RWPE1 (cell line): ENCODE results near the gene GASK1A.

Experiments used
- CTCF ChIA-PET: fragments of 350-600 bp; sonication (Branson Sonifier 250); formaldehyde crosslinking; extraction: SDS; loops from one replicate; lab custom pipeline; 2021; lab: Yijun Ruan, JAX
- POLR2A ChIA-PET: fragments of 400-600 bp; formaldehyde crosslinking; extraction: SDS; loops from one replicate; lab custom pipeline; 2020; ENCODE audit warnings: antibody characterized with exemption; ENCODE audit not compliant: low non-redundant PET; lab: Yijun Ruan, JAX
- DNase-seq: peaks from one replicate; pipeline ENCODE4 v3.0.0; 2012; ENCODE audit warnings: low spot score
- H3K27ac ChIP-seq: fragments of 450-650 bp; 2 replicates; pipeline ENCODE4 v1.5.1; 2017
- CTCF ChIP-seq: fragments of 450-650 bp; conservative IDR thresholded peaks from 2 replicates; pipeline ENCODE4 v1.5.1; 2017; ENCODE audit warnings: low read depth, mild to moderate bottlenecking

Gene GASK1A

GRCh38 chr3:43080726-43081568 lies 101.8 kb downstream of the GASK1A start:
- ChIA-PET POLR2A (no interaction called here), CTCF (no interaction called here)
- no peak for DNase-seq
- TF ChIP-seq CTCF, result no peak
- H3K27ac ChIP-seq, result no peak overlapping the region

GRCh38 chr3:43081796-43082195 lies 102.7 kb downstream of the GASK1A start:
- CTCF ChIA-PET, result no interaction called here
- DNase-seq, result no peak
- POLR2A ChIA-PET, result no interaction called here
- H3K27ac ChIP-seq, result no peak overlapping the region
- no peak for TF ChIP-seq CTCF

GRCh38 chr3:43082457-43082856 lies 103.3 kb downstream of the GASK1A start:
- TF ChIP-seq CTCF, result no peak
- no peak overlapping the region for H3K27ac ChIP-seq
- no peak for DNase-seq
- ChIA-PET CTCF (no interaction called here), POLR2A (no interaction called here)

- CTCF ChIA-PET, result no interaction called here
- no peak overlapping the region for H3K27ac ChIP-seq
- no peak for TF ChIP-seq CTCF
- DNase-seq, result no peak
- POLR2A ChIA-PET, result no interaction called here
Observed at GRCh38 chr3:43086460-43087165, 107.5 kb downstream of the GASK1A start.

GRCh38 chr3:43087249-43087776 lies 108.2 kb downstream of the GASK1A start:
- CTCF ChIA-PET, result no interaction called here
- no peak overlapping the region for H3K27ac ChIP-seq
- TF ChIP-seq CTCF, result no peak
- POLR2A ChIA-PET, result no interaction called here
- no peak for DNase-seq

GRCh38 chr3:43089081-43089480 lies 110.0 kb downstream of the GASK1A start:
- CTCF ChIA-PET, result no interaction called here
- POLR2A ChIA-PET, result no interaction called here
- no peak for TF ChIP-seq CTCF
- no peak for DNase-seq
- no peak overlapping the region for H3K27ac ChIP-seq
